MM.1S (cell line): Measurements from ENCODE around the gene TCF19.

Experiments
- DNase-seq: peaks from one replicate; pipeline ENCODE4 v3.0.0-alpha.2; 2015
- H2AFZ ChIP-seq: fragments of 300-600 bp; sonication (generic); 2 replicates; pipeline ENCODE4 v1.6.0; 2016; ENCODE audit warnings: antibody characterized with exemption, low read length
- H3F3A ChIP-seq: fragments of 300-600 bp; sonication (generic); 2 replicates; pipeline ENCODE4 v1.6.1; 2016; ENCODE audit warnings: mild to moderate bottlenecking, antibody characterized with exemption, low read length, moderate library complexity, mixed read lengths; ENCODE audit not compliant: insufficient read depth
- H3K27ac ChIP-seq: fragments of 300-600 bp; sonication (generic); 2 replicates; pipeline ENCODE4 v1.5.1; 2016; ENCODE audit warnings: mild to moderate bottlenecking, low read length
- H3K27me3 ChIP-seq: fragments of 300-600 bp; sonication (generic); replicated peaks from 2 replicates; pipeline ENCODE4 v1.6.0; 2016; ENCODE audit warnings: low read length; ENCODE audit not compliant: insufficient read depth
- H3K36me3 ChIP-seq: fragments of 300-600 bp; sonication (generic); replicated peaks from 2 replicates; pipeline ENCODE4 v1.6.1; 2016; ENCODE audit warnings: mild to moderate bottlenecking, low read length, mixed read lengths; ENCODE audit not compliant: insufficient read depth
- H3K4me1 ChIP-seq: fragments of 300-600 bp; sonication (generic); 2 replicates; pipeline ENCODE4 v1.6.1; 2016; ENCODE audit warnings: low read length, mixed read lengths
- H3K4me2 ChIP-seq: fragments of 300-600 bp; sonication (generic); 2 replicates; pipeline ENCODE4 v1.6.0; 2016; ENCODE audit warnings: low read depth, low read length
- H3K4me3 ChIP-seq: fragments of 300-600 bp; sonication (generic); 2 replicates; pipeline ENCODE4 v1.5.1; 2016; ENCODE audit warnings: low read length, mixed read lengths
- H3K79me2 ChIP-seq: fragments of 300-600 bp; sonication (generic); 2 replicates; pipeline ENCODE4 v1.6.1; 2016; ENCODE audit warnings: mixed run types, low read length, mixed read lengths
- H3K9ac ChIP-seq: fragments of 300-600 bp; sonication (generic); 2 replicates; pipeline ENCODE4 v1.6.1; 2016; ENCODE audit warnings: low read length, mixed read lengths
- H3K9me2 ChIP-seq: fragments of 300-600 bp; sonication (generic); replicated peaks from 2 replicates; pipeline ENCODE4 v1.6.1; 2016; ENCODE audit warnings: mild to moderate bottlenecking, low read length, mixed read lengths; ENCODE audit not compliant: insufficient read depth
- H3K9me3 ChIP-seq: fragments of 300-600 bp; sonication (generic); replicated peaks from 2 replicates; pipeline ENCODE4 v1.6.1; 2016; ENCODE audit warnings: mild to moderate bottlenecking, low read length, mixed read lengths; ENCODE audit not compliant: insufficient read depth
- H4K20me1 ChIP-seq: fragments of 300-600 bp; sonication (generic); 2 replicates; pipeline ENCODE4 v1.6.1; 2016; ENCODE audit warnings: mild to moderate bottlenecking, low read length, moderate library complexity, mixed read lengths; ENCODE audit not compliant: insufficient read depth
- EZH2 ChIP-seq: fragments of 300-600 bp; sonication (generic); optimal IDR thresholded peaks from 2 replicates; pipeline ENCODE3; 2017; ENCODE audit warnings: low read depth, mild to moderate bottlenecking, antibody characterized with exemption, low read length, mixed read lengths
- EZH2phosphoT487 ChIP-seq: fragments of 300-600 bp; sonication (generic); IDR thresholded peaks from 2 replicates; pipeline ENCODE4 v1.6.1; 2018; ENCODE audit warnings: antibody characterized with exemption, low read length
- TF ChIP-seq, protein P1 (sequence below): fragments of 300-600 bp; sonication (generic); IDR thresholded peaks from 2 replicates; pipeline ENCODE4 v1.5.1; 2016; ENCODE audit warnings: antibody characterized with exemption, low read length, mixed read lengths

Gene TCF19

DNA sequence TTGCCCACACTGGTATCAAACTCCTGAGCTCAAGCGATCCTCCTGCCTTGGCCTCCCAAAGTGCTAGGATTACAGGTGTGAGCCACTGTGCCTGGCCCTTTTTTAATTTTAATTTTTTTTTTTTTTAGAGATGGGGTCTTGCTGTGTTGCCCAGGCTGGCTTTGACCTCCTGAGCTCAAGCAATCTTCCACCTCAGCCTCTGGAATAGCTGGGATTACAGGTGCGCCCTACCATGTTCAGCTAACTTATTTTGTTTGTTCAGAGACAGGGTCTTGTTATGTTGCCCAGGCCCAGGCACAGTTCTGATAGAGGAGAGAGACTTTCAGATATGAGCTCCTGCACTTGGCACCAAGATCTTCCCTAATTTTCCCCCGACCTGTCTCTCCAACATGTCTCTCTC, 27.6 kb upstream of the TCF19 start:
- Histone ChIP-seq H3K4me2 (no peak overlapping the region), H3K27ac (no peak overlapping the region), H3F3A (no peaks in the 10 kb centered on the region), H3K9ac (no peak overlapping the region), H3K79me2 (no peaks in the 10 kb centered on the region), H3K9me3 (no peaks in the 10 kb centered on the region), H3K4me3 (no peak overlapping the region), H3K4me1 (0 out of 2 replicates have a peak, but pooled peaks cover 3% of the 10 kb centered on the region), H2AFZ (no peak overlapping the region), H3K27me3 (0 out of 2 replicates have a peak, but pooled peaks cover 11% of the 10 kb centered on the region), H3K9me2 (no peaks in the 10 kb centered on the region), H4K20me1 (no peaks in the 10 kb centered on the region), H3K36me3 (no peaks in the 10 kb centered on the region)
- DNase-seq, result no peak
- TF ChIP-seq, protein P1, sequence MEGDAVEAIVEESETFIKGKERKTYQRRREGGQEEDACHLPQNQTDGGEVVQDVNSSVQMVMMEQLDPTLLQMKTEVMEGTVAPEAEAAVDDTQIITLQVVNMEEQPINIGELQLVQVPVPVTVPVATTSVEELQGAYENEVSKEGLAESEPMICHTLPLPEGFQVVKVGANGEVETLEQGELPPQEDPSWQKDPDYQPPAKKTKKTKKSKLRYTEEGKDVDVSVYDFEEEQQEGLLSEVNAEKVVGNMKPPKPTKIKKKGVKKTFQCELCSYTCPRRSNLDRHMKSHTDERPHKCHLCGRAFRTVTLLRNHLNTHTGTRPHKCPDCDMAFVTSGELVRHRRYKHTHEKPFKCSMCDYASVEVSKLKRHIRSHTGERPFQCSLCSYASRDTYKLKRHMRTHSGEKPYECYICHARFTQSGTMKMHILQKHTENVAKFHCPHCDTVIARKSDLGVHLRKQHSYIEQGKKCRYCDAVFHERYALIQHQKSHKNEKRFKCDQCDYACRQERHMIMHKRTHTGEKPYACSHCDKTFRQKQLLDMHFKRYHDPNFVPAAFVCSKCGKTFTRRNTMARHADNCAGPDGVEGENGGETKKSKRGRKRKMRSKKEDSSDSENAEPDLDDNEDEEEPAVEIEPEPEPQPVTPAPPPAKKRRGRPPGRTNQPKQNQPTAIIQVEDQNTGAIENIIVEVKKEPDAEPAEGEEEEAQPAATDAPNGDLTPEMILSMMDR, result no peak
- no peak for TF ChIP-seq EZH2phosphoT487
- no peak for TF ChIP-seq EZH2

DNA sequence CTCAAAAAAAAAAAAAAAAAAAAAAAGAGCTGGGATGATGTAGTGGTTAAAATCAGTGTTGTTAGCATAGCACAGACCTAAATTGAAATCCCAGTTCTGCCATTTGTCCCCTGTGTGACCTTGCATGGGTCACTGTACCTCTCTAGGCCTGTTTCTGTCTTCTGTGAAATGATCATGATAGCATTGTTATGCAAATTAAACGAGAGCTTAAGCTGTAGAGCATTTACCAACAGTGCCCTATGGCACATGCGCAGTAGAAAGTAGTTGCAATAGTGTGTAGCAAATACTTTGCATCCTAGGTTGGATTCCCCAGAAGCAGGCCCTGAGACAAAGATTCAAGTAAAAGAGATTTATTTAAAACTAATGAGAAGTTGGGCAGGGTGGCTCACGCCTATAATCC, 26.8 kb upstream of the TCF19 start:
- Histone ChIP-seq H3K4me1 (0 out of 2 replicates have a peak, but pooled peaks cover 3% of the 10 kb centered on the region), H3K79me2 (no peaks in the 10 kb centered on the region), H3K9me2 (no peaks in the 10 kb centered on the region), H2AFZ (no peak overlapping the region), H3F3A (no peaks in the 10 kb centered on the region), H3K27ac (no peak overlapping the region), H3K4me3 (no peak overlapping the region), H3K9me3 (no peaks in the 10 kb centered on the region), H3K27me3 (0 out of 2 replicates have a peak, but pooled peaks cover 11% of the 10 kb centered on the region), H3K9ac (no peak overlapping the region), H3K4me2 (no peak overlapping the region), H4K20me1 (no peaks in the 10 kb centered on the region), H3K36me3 (no peaks in the 10 kb centered on the region)
- TF ChIP-seq EZH2 (no peak), EZH2phosphoT487 (no peak)
- TF ChIP-seq, protein P1, result no peak
- peak; percentile 33 for DNase-seq

DNA sequence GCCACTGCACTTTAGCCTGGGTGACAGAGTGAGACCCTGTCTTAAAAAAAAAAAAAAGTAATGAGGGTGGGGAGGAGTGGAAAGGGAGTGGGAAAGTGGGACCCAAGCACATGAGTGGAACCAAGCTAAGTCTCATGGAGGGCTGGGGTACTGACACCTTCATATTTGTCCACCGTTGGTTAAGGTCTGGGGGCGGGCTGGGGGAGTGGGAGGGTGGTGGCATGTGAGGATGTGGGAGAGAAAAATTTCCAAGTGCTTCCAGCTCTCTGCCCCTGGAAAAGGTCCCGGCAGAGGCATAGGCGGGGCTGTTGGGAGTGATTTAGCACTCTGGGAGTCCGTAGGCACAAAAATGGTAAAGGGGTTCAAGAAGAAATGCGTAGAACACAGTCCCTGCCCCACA, 25.6 kb upstream of the TCF19 start:
- DNase-seq, result no peak
- 0 out of 2 replicates have a peak, but pooled peaks cover 11% of the 10 kb centered on the region for H3K27me3 ChIP-seq
- no peaks in the 10 kb centered on the region for H3K9me2 ChIP-seq
- no peak overlapping the region for H3K4me2 ChIP-seq
- H4K20me1 ChIP-seq, result no peaks in the 10 kb centered on the region
- no peak overlapping the region for H3K4me3 ChIP-seq
- H3K4me1 ChIP-seq, result 0 out of 2 replicates have a peak, but pooled peaks cover 2% of the 10 kb centered on the region
- no peaks in the 10 kb centered on the region for H3K79me2 ChIP-seq
- no peaks in the 10 kb centered on the region for H3K36me3 ChIP-seq
- TF ChIP-seq EZH2, result no peak
- TF ChIP-seq, protein P1, result no peak
- TF ChIP-seq EZH2phosphoT487, result no peak
- no peak overlapping the region for H2AFZ ChIP-seq
- no peaks in the 10 kb centered on the region for H3F3A ChIP-seq
- no peak overlapping the region for H3K9ac ChIP-seq
- no peak overlapping the region for H3K27ac ChIP-seq
- no peaks in the 10 kb centered on the region for H3K9me3 ChIP-seq
